ENCODE measurements around the gene UGT1A10. TPM values are rescaled to one million over a fixed set of nuclear protein-coding genes. Genes with fewer than 3 reads are reported as not detected.

The UGT1A10 gene
- total and polyA plus RNA-seq, 2 donors (not counting 3 experiments of a cell fraction or from before 2014, with no cell fraction given) = not detected

DNA sequence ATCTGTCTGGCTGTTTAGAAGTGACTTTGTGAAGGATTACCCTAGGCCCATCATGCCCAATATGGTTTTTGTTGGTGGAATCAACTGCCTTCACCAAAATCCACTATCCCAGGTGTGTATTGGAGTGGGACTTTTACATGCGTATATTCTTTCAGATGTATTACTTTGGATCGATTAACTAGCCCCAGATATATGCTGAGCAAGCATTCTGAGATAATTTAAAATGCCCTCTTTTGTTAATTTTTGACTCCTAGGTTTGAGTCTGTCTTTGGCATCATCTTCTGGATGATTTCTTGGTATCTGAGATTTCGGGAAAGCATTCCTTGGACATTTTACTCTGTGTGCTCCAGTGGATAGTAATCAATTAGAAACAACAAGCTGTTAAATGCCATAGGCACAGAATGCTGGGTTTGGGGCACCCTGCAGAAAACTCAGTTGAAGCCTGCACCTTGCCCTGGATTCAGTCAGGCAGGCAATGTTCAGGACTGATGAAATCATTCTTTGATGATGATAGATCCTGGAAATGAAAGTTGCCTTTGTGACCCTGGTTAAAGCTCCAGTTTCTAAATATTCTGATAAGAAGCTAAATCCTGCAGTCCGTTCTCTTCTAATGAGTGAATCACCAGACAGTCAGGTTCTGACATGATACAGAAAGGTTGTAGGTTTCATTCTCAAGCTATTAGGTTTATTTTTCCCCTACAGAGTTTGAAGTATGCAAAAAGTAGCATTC is 125.0 kb downstream of the UGT1A10 start:
- DNase-seq (ENCODE audit: low read depth, low spot score) = no peak

More for the DNA sequence above, 125.0 kb downstream of the UGT1A10 start:
- no peaks in the 10 kb centered on the region for H3K4me1 ChIP-seq (ENCODE audit: control insufficient read depth, extremely low read depth, insufficient read depth, low read length)
- H3K36me3 ChIP-seq (ENCODE audit: control insufficient read depth in 2 of 2, extremely low read depth in 1 of 2, insufficient read depth in 2 of 2, low read length in 2 of 2) = no peaks in the 10 kb centered on the region
- H4K20me1 ChIP-seq (replicated peaks; ENCODE audit: control insufficient read depth, extremely low read depth, insufficient read depth, low read length) = no peaks in the 10 kb centered on the region
- ChIA-PET POLR2A (no interaction called here), CTCF (no interaction called here)
- H3K9me1 ChIP-seq (replicated peaks; ENCODE audit: control insufficient read depth, extremely low read depth, insufficient read depth, low read length) = no peaks in the 10 kb centered on the region
- no peak for FAIRE-seq
- no TSS peak for BruUV-seq (replicated peaks)
- TF ChIP-seq, protein P1, sequence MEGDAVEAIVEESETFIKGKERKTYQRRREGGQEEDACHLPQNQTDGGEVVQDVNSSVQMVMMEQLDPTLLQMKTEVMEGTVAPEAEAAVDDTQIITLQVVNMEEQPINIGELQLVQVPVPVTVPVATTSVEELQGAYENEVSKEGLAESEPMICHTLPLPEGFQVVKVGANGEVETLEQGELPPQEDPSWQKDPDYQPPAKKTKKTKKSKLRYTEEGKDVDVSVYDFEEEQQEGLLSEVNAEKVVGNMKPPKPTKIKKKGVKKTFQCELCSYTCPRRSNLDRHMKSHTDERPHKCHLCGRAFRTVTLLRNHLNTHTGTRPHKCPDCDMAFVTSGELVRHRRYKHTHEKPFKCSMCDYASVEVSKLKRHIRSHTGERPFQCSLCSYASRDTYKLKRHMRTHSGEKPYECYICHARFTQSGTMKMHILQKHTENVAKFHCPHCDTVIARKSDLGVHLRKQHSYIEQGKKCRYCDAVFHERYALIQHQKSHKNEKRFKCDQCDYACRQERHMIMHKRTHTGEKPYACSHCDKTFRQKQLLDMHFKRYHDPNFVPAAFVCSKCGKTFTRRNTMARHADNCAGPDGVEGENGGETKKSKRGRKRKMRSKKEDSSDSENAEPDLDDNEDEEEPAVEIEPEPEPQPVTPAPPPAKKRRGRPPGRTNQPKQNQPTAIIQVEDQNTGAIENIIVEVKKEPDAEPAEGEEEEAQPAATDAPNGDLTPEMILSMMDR (IDR thresholded peaks at IDR 0.05; ENCODE audit: extremely low read depth in 1 of 2, insufficient read depth in 1 of 2, low read depth in 1 of 2, low read length in 2 of 2) = no peak
- no peak for TF ChIP-seq POLR2AphosphoS5 (IDR thresholded peaks at IDR 0.05; ENCODE audit: insufficient read depth, low read depth, low read length)
- no peak for TF ChIP-seq FOS (IDR thresholded peaks at IDR 0.05; ENCODE audit: borderline replicate concordance, insufficient read depth, low read length)
- TF ChIP-seq JUN (IDR thresholded peaks at IDR 0.05; ENCODE audit: borderline replicate concordance, insufficient read depth, insufficient read length, low read depth) = no peak
- no peak for TF ChIP-seq POLR2A (IDR thresholded peaks at IDR 0.05; ENCODE audit: low read depth, low read length)
- TF ChIP-seq MYC (IDR thresholded peaks at IDR 0.05; ENCODE audit: low read depth, low read length) = no peak
- intact Hi-C loops (cut with micrococcal nuclease) = no loop called here
- dilution Hi-C loops (cut with MboI; ENCODE audit: extremely low pct_ligation_motif_present, low sequenced_read_pairs) = no loop called here
- no peaks in the 10 kb centered on the region for H3K79me2 ChIP-seq (ENCODE audit: control insufficient read depth, insufficient read depth, low read length)
- H3K27me3 ChIP-seq (ENCODE audit: control insufficient read depth in 2 of 2, insufficient read depth in 2 of 2, low read length in 2 of 2) = peaks cover 1 to 6% of the 10 kb centered on the region in 2 experiments
- no peaks in the 10 kb centered on the region for H3K9me3 ChIP-seq (replicated peaks; ENCODE audit: control insufficient read depth, insufficient read depth, low read length)
- H3K4me2 ChIP-seq (ENCODE audit: insufficient read depth, low read length) = no peak overlapping the region
- no peak overlapping the region for H3K4me3 ChIP-seq (replicated peaks in 1 of 3; ENCODE audit: insufficient read depth in 1 of 3, low read depth in 1 of 3, low read length in 3 of 3)
- H2AFZ ChIP-seq (ENCODE audit: low read depth, low read length) = no peak overlapping the region
- no peak overlapping the region for H3K27ac ChIP-seq (ENCODE audit: insufficient read depth, low read depth, low read length)
- no peak overlapping the region for H3K9ac ChIP-seq (replicated peaks; ENCODE audit: extremely low read depth, insufficient read depth, low read length)
